ENCODE data around the gene KYAT1. TPM values are rescaled to one million over a fixed set of nuclear protein-coding genes. Genes with fewer than 3 reads are reported as not detected.

The KYAT1 gene
- total RNA-seq, 2 experiments from 2014 or later = 14.8 to 18.5 TPM

GRCh38 chr9:128836509-128837145 lies 45.1 kb downstream of the KYAT1 start:
- H3K9me3 Mint-ChIP-seq (ENCODE audit: low read depth) = no peaks in the 10 kb centered on the region
- ChIA-PET CTCF (no interaction called here), POLR2A (no interaction called here)
- ATAC-seq (no peak), DNase-seq (no peak)
- intact Hi-C loops (cut with DNase I, micrococcal nuclease) = no loop called here
- no peak overlapping the region for H3K4me3 Mint-ChIP-seq
- H3K4me1 Mint-ChIP-seq = no peaks in the 10 kb centered on the region
- no peaks in the 10 kb centered on the region for H3K27me3 Mint-ChIP-seq
- no peak overlapping the region for H3K27ac Mint-ChIP-seq
- H3K36me3 Mint-ChIP-seq (ENCODE audit: low read depth) = peaks cover 16% of the 10 kb centered on the region

GRCh38 chr9:128835246-128836210 lies 46.2 kb downstream of the KYAT1 start:
- Mint-ChIP-seq H3K9me3 (ENCODE audit: low read depth) (no peaks in the 10 kb centered on the region), H3K4me1 (no peaks in the 10 kb centered on the region), H3K36me3 (ENCODE audit: low read depth) (peaks cover 16% of the 10 kb centered on the region), H3K27me3 (no peaks in the 10 kb centered on the region), H3K27ac (no peak overlapping the region), H3K4me3 (no peak overlapping the region)
- CTCF ChIA-PET = no interaction called here
- DNase-seq (no peak), ATAC-seq (no peak)
- intact Hi-C loops (cut with DNase I, micrococcal nuclease) = no loop called here
- POLR2A ChIA-PET = no interaction called here

GRCh38 chr9:128833696-128834095 lies 48.1 kb downstream of the KYAT1 start:
- Mint-ChIP-seq H3K27me3 (no peaks in the 10 kb centered on the region), H3K27ac (no peak overlapping the region), H3K4me3 (no peak overlapping the region), H3K36me3 (ENCODE audit: low read depth) (peaks cover 18% of the 10 kb centered on the region), H3K4me1 (peaks cover 10% of the 10 kb centered on the region), H3K9me3 (ENCODE audit: low read depth) (no peaks in the 10 kb centered on the region)
- intact Hi-C loops (cut with DNase I, micrococcal nuclease) = no loop called here
- ATAC-seq (no peak), DNase-seq (no peak)
- ChIA-PET POLR2A (no interaction called here), CTCF (no interaction called here)

- ChIA-PET CTCF (interaction anchor here (0.6 to 1.4 kb wide), 8 partner anchors 10 to 99 kb away, joined by 3 to 8 read pairs (median 4); partner anchors contain the start of gene ENDOG), POLR2A (interaction anchor here (0.6 to 1.8 kb wide), 9 partner anchors 8 to 370 kb away, joined by 3 to 7 read pairs (median 3); partner anchors contain the start of gene ENDOG)
- peak; percentile 96 for DNase-seq
Measured at GRCh38 chr9:128829477-128830251, 52.1 kb downstream of the KYAT1 start, which contains the start of gene SPOUT1. SPOUT1 (minus strand) TSS chr9:128829794; CDS start chr9:128829780, 14 bp downstream.

GRCh38 chr9:128828719-128829452 lies 52.9 kb downstream of the KYAT1 start:
- CTCF ChIA-PET = interaction anchor here (1.0 to 1.4 kb wide), 4 partner anchors 9 to 100 kb away, joined by 5 to 8 read pairs (median 6); partner anchors contain the start of gene ENDOG
- Mint-ChIP-seq H3K9me3 (ENCODE audit: low read depth) (no peaks in the 10 kb centered on the region), H3K36me3 (ENCODE audit: low read depth) (peaks cover 29% of the 10 kb centered on the region), H3K4me1 (peaks cover 23% of the 10 kb centered on the region), H3K4me3 (peak overlapping the region; percentile 91), H3K27me3 (no peaks in the 10 kb centered on the region), H3K27ac (peak overlapping the region; percentile 88)
- intact Hi-C loops (cut with DNase I, micrococcal nuclease) = loop anchor here (1.0 kb wide), 12 partner anchors 11 to 373 kb away; partner anchors contain the start of genes ENDOG (in 2 of the 2), DOLK (in 1 of the 2), DYNC2I2 (in 1 of the 2) and GLE1 (in 1 of the 2)
- DNase-seq = no peak
- ATAC-seq = no peak
- POLR2A ChIA-PET = interaction anchor here (0.9 to 1.8 kb wide), 6 partner anchors 8 to 144 kb away, joined by 3 to 7 read pairs (median 4); partner anchors contain the start of gene ENDOG

More at GRCh38 chr9:128829477-128830251, 52.1 kb downstream of the KYAT1 start, which contains the start of gene SPOUT1:
- Mint-ChIP-seq H3K4me3 (peak within 1 kb of the TSS; percentile 91), H3K4me1 (peaks cover 23% of the 10 kb centered on the region), H3K9me3 (ENCODE audit: low read depth) (no peaks in the 10 kb centered on the region), H3K36me3 (ENCODE audit: low read depth) (peaks cover 27% of the 10 kb centered on the region), H3K27ac (peak within 1 kb of the TSS; percentile 88), H3K27me3 (no peaks in the 10 kb centered on the region)
- peak; percentile 98 for ATAC-seq
- intact Hi-C loops (cut with DNase I, micrococcal nuclease) = loop anchor here (1.0 kb wide), 12 partner anchors 11 to 373 kb away; partner anchors contain the start of genes ENDOG (in 2 of the 2), DOLK (in 1 of the 2), DYNC2I2 (in 1 of the 2) and GLE1 (in 1 of the 2)

GRCh38 chr9:128828267-128828666 lies 53.5 kb downstream of the KYAT1 start:
- Mint-ChIP-seq H3K4me1 (peaks cover 23% of the 10 kb centered on the region), H3K36me3 (ENCODE audit: low read depth) (peaks cover 29% of the 10 kb centered on the region), H3K9me3 (ENCODE audit: low read depth) (no peaks in the 10 kb centered on the region), H3K4me3 (peak overlapping the region; percentile 91), H3K27ac (peak overlapping the region; percentile 88), H3K27me3 (no peaks in the 10 kb centered on the region)
- intact Hi-C loops (cut with DNase I, micrococcal nuclease) = no loop called here
- ATAC-seq (no peak), DNase-seq (peak; percentile 32)
- CTCF ChIA-PET = interaction anchor here (1.1 to 2.4 kb wide), 2 partner anchors 10 to 466 kb away, joined by 3 to 16 read pairs; partner anchors contain the start of gene ENDOG
- POLR2A ChIA-PET = no interaction called here

- DNase-seq = no peak
- H3K9me3 Mint-ChIP-seq (ENCODE audit: low read depth) = no peaks in the 10 kb centered on the region
- ChIA-PET POLR2A (no interaction called here), CTCF (interaction anchor here (0.5 to 2.4 kb wide), 2 partner anchors 8 to 818 kb away, joined by 3 to 16 read pairs; partner anchors contain the start of gene ENDOG)
- no peaks in the 10 kb centered on the region for H3K27me3 Mint-ChIP-seq
- no peak overlapping the region for H3K27ac Mint-ChIP-seq
- peaks cover 36% of the 10 kb centered on the region for H3K36me3 Mint-ChIP-seq (ENCODE audit: low read depth)
- intact Hi-C loops (cut with DNase I, micrococcal nuclease) = no loop called here
- ATAC-seq = no peak
- peaks cover 23% of the 10 kb centered on the region for H3K4me1 Mint-ChIP-seq
- H3K4me3 Mint-ChIP-seq = no peak overlapping the region
Measured at GRCh38 chr9:128825923-128826700, 55.6 kb downstream of the KYAT1 start.

GRCh38 chr9:128824911-128825310 lies 56.8 kb downstream of the KYAT1 start:
- intact Hi-C loops (cut with DNase I, micrococcal nuclease) = no loop called here
- CTCF ChIA-PET = no interaction called here
- DNase-seq = no peak
- Mint-ChIP-seq H3K36me3 (ENCODE audit: low read depth) (peaks cover 36% of the 10 kb centered on the region), H3K4me3 (no peak overlapping the region), H3K27ac (no peak overlapping the region), H3K4me1 (peaks cover 24% of the 10 kb centered on the region), H3K27me3 (no peaks in the 10 kb centered on the region), H3K9me3 (ENCODE audit: low read depth) (no peaks in the 10 kb centered on the region)
- POLR2A ChIA-PET = no interaction called here
- no peak for ATAC-seq

- ATAC-seq (no peak), DNase-seq (no peak)
- peaks cover 34% of the 10 kb centered on the region for H3K36me3 Mint-ChIP-seq (ENCODE audit: low read depth)
- intact Hi-C loops (cut with DNase I, micrococcal nuclease) = no loop called here
- no peaks in the 10 kb centered on the region for H3K9me3 Mint-ChIP-seq (ENCODE audit: low read depth)
- H3K27ac Mint-ChIP-seq = no peak overlapping the region
- H3K4me1 Mint-ChIP-seq = peaks cover 27% of the 10 kb centered on the region
- POLR2A ChIA-PET = no interaction called here
- CTCF ChIA-PET = interaction anchor here (0.6 kb wide), 1 partner anchor 174 kb away, joined by 3 read pairs; no protein-coding TSS in a partner anchor
- H3K4me3 Mint-ChIP-seq = no peak overlapping the region
- H3K27me3 Mint-ChIP-seq = no peaks in the 10 kb centered on the region
Measured at GRCh38 chr9:128823903-128824406, 57.8 kb downstream of the KYAT1 start.
